NB4 (cell line): ENCODE results near the gene KCNK4.
A peak's percentile ranks its signal among the peaks of the same experiment; 100 is the strongest.
"Not testable (repeated sequence)": the region's sequence is repeated elsewhere in the genome, so short reads cannot be mapped to it uniquely, and the experiment has no call there.

Source experiments
- DNase-seq: peaks from one replicate; pipeline ENCODE4 v3.0.0; 2010; ENCODE audit warnings: low read depth
- H3K4me3 ChIP-seq: one replicate; pipeline ENCODE4 v1.5.1; 2011; ENCODE audit warnings: mild to moderate bottlenecking, low read depth, low read length, moderate library complexity
- CTCF ChIP-seq: IDR thresholded peaks from one replicate; pipeline ENCODE4 v1.5.1; 2012; ENCODE audit warnings: low read depth, low read length
- MAX ChIP-seq: IDR thresholded peaks from 2 replicates; pipeline ENCODE4 v1.6.1; 2011; ENCODE audit warnings: low read depth, low read length
- MYC ChIP-seq: IDR thresholded peaks from 2 replicates; pipeline ENCODE4 v1.6.1; 2011; ENCODE audit warnings: low read depth, low read length
- POLR2A ChIP-seq: IDR thresholded peaks from 2 replicates; pipeline ENCODE4 v1.6.1; 2011; ENCODE audit warnings: mild to moderate bottlenecking; ENCODE audit not compliant: insufficient read length; ENCODE audit errors: extremely low read depth

KCNK4 gene

GRCh38 chr11:64305075-64305690, 14.1 kb downstream of the KCNK4 start, which contains the start of gene ESRRA:
TSS of gene ESRRA (plus strand) at chr11:64305524. CDS start at chr11:64307180, 1,656 bp downstream.
- peak; percentile 100 for DNase-seq
- H3K4me3 ChIP-seq: peak within 1 kb of the TSS; percentile 98
- TF ChIP-seq CTCF (no peak), MYC (no peak), POLR2A (peak; percentile 57), MAX (peak; percentile 59)

GRCh38 chr11:64305691-64306562, 14.8 kb downstream of the KCNK4 start:
- peak overlapping the region; percentile 98 for H3K4me3 ChIP-seq
- TF ChIP-seq POLR2A (peak; percentile 20), CTCF (peak; percentile 40), MAX (peak; percentile 87), MYC (peak; percentile 63; the same call in 1 of the 2 replicates)
- DNase-seq: peak; percentile 91

- no peak for TF ChIP-seq CTCF
- peak; percentile 1; the same call in 1 of the 2 replicates for TF ChIP-seq MYC
- peak overlapping the region; percentile 98 for H3K4me3 ChIP-seq
- no peak for DNase-seq
These were observed 15.4 kb downstream of the KCNK4 start for GRCh38 chr11:64306563-64306875.

- peak; percentile 54 for DNase-seq
- peak overlapping the region; percentile 98 for H3K4me3 ChIP-seq
- TF ChIP-seq POLR2A (no peak), CTCF (no peak), MAX (no peak), MYC (no peak)
These were observed 15.9 kb downstream of the KCNK4 start for GRCh38 chr11:64306876-64307622.

- not testable (repeated sequence) for DNase-seq, H3K4me3 ChIP-seq
These were observed 16.7 kb downstream of the KCNK4 start for GRCh38 chr11:64307795-64308194.

- TF ChIP-seq POLR2A (no peak), CTCF (no peak)
- no peak overlapping the region for H3K4me3 ChIP-seq
- no peak for DNase-seq
These were observed 21.8 kb downstream of the KCNK4 start for GRCh38 chr11:64312947-64313346.
